ENCODE measurements around the gene ZC3H4.

GRCh38 chr19:47105874-47106273 is 7.7 kb downstream of the ZC3H4 start:
- TF ChIP-seq CTCF (IDR thresholded peaks at IDR 0.05 in 2 of 3, conservative IDR thresholded peaks at IDR 0.05 in 1 of 3; ENCODE audit: borderline replicate concordance in 1 of 3, insufficient read depth in 1 of 3, low read depth in 2 of 3, low read length in 2 of 3) = no peak
- no peak for TF ChIP-seq YY1 (IDR thresholded peaks at IDR 0.05; ENCODE audit: extremely low read depth, insufficient replicate concordance, low read depth, low read length)
- no peak for TF ChIP-seq MAX (IDR thresholded peaks at IDR 0.05)
- TF ChIP-seq RAD21 (IDR thresholded peaks at IDR 0.05; ENCODE audit: low read depth) = no peak
- TF ChIP-seq, protein P1, sequence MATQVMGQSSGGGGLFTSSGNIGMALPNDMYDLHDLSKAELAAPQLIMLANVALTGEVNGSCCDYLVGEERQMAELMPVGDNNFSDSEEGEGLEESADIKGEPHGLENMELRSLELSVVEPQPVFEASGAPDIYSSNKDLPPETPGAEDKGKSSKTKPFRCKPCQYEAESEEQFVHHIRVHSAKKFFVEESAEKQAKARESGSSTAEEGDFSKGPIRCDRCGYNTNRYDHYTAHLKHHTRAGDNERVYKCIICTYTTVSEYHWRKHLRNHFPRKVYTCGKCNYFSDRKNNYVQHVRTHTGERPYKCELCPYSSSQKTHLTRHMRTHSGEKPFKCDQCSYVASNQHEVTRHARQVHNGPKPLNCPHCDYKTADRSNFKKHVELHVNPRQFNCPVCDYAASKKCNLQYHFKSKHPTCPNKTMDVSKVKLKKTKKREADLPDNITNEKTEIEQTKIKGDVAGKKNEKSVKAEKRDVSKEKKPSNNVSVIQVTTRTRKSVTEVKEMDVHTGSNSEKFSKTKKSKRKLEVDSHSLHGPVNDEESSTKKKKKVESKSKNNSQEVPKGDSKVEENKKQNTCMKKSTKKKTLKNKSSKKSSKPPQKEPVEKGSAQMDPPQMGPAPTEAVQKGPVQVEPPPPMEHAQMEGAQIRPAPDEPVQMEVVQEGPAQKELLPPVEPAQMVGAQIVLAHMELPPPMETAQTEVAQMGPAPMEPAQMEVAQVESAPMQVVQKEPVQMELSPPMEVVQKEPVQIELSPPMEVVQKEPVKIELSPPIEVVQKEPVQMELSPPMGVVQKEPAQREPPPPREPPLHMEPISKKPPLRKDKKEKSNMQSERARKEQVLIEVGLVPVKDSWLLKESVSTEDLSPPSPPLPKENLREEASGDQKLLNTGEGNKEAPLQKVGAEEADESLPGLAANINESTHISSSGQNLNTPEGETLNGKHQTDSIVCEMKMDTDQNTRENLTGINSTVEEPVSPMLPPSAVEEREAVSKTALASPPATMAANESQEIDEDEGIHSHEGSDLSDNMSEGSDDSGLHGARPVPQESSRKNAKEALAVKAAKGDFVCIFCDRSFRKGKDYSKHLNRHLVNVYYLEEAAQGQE (IDR thresholded peaks at IDR 0.05; ENCODE audit: low read depth) = no peak
- no peak for TF ChIP-seq EZH2phosphoT487 (IDR thresholded peaks at IDR 0.05; ENCODE audit: borderline replicate concordance)
- no peak for TF ChIP-seq EZH2 (IDR thresholded peaks at IDR 0.05)
